HCT116 (cell line): ENCODE data around the gene TENT5A. TPM values are rescaled to one million over a fixed set of nuclear protein-coding genes. Genes with fewer than 3 reads are reported as not detected.

ENCODE experiments used
- ATAC-seq: fragments of 200-7000 bp; cut with Tn5 transposase; 2 replicates; pipeline ENCODE4 v1.9.1; 2020; ENCODE audit warnings: mild to moderate bottlenecking, moderate library complexity
- BruUV-seq: library from RNA; stranded (reverse); fragments of 400-500 nt; replicated peaks from 2 replicates; lab custom pipeline; 2021; lab: Mats Ljungman, UMichigan
- CTCF ChIA-PET: fragments of 300-600 bp; sonication (Branson Sonifier 250); formaldehyde crosslinking; loops from one replicate; lab custom pipeline; 2021; ENCODE audit warnings: antibody characterized with exemption; lab: Charles Lee
- POLR2A ChIA-PET: fragments of 300-600, 350-600 bp; sonication (Branson Sonifier 250); formaldehyde crosslinking; loops from one replicate; lab custom pipeline; 2021; ENCODE audit warnings: antibody characterized with exemption; lab: Charles Lee
- RAD21 ChIA-PET, 2 experiments: fragments of 300-600 bp; sonication (Branson Sonifier 250); formaldehyde crosslinking; loops; one replicate each; lab custom pipeline; 2023; ENCODE audit warnings: low total read pairs in 2 of 2; ENCODE audit not compliant: uncharacterized antibody in 2 of 2, unreplicated experiment in 2 of 2, low non-redundant PET in 1 of 2; lab: Charles Lee
- DNase-seq: peaks from one replicate; pipeline ENCODE4 v3.0.0-alpha.2; 2010; ENCODE audit warnings: low read depth, low spot score
- H2AFZ ChIP-seq: fragments of 200-600 bp; shearing (Covaris generic), sonication (generic); 2 replicates; pipeline ENCODE4 v1.6.1; 2017; ENCODE audit warnings: low read depth, mixed run types, mixed read lengths, antibody characterized with exemption, low read length; ENCODE audit not compliant: poor library complexity, severe bottlenecking
- H3K27ac ChIP-seq: 2 replicates; pipeline ENCODE4 v1.5.1; 2012; ENCODE audit warnings: low read depth, low read length
- H3K27me3 ChIP-seq: fragments of 200-600 bp; sonication (generic); 2 replicates; pipeline ENCODE4 v1.6.1; 2016; ENCODE audit warnings: mixed run types, low read length, mixed read lengths; ENCODE audit not compliant: insufficient read depth
- H3K36me3 ChIP-seq, 2 experiments: fragments of 200-500 bp in 1 of 2; fragments of 200-600 bp in 1 of 2; sonication (Bioruptor generic) in 1 of 2; sonication (generic) in 1 of 2; 2 replicates each; pipeline versions ENCODE4 v1.5.1 to v1.6.1; 2014 to 2016; ENCODE audit warnings: low read length in 2 of 2, inconsistent platforms in 1 of 2, mixed read lengths in 1 of 2, mixed run types in 1 of 2; ENCODE audit not compliant: insufficient read depth in 2 of 2, control insufficient read depth in 1 of 2
- H3K4me1 ChIP-seq, 2 experiments: fragments of 200-600 bp in 1 of 2; sonication (generic) in 1 of 2; 2 replicates each; pipeline versions ENCODE4 v1.5.1 to v1.6.1; 2012 to 2017; ENCODE audit warnings: low read length in 2 of 2, inconsistent platforms in 1 of 2, mild to moderate bottlenecking in 1 of 2, mixed read lengths in 1 of 2, mixed run types in 1 of 2, moderate library complexity in 1 of 2; ENCODE audit not compliant: insufficient read depth in 2 of 2, control insufficient read depth in 1 of 2
- H3K4me2 ChIP-seq: fragments of 200-600 bp; sonication (generic); 2 replicates; pipeline ENCODE4 v1.6.1; 2017; ENCODE audit warnings: mixed run types, low read length, mixed read lengths
- H3K4me3 ChIP-seq, 2 experiments: fragments of 200-600 bp in 1 of 2; sonication (generic) in 1 of 2; replicated peaks in 1 of 2; 2 replicates each; pipeline ENCODE4 v1.5.1; 2011 to 2016; ENCODE audit warnings: low read length in 2 of 2, control low read depth in 1 of 2, low read depth in 1 of 2, mild to moderate bottlenecking in 1 of 2, mixed read lengths in 1 of 2, mixed run types in 1 of 2
- H3K79me2 ChIP-seq: fragments of 200-600 bp; sonication (generic); 2 replicates; pipeline ENCODE4 v1.6.1; 2017; ENCODE audit warnings: mild to moderate bottlenecking, mixed run types, low read length, moderate library complexity, mixed read lengths; ENCODE audit not compliant: insufficient read depth
- H3K9ac ChIP-seq: fragments of 200-600 bp; sonication (generic); 2 replicates; pipeline ENCODE4 v1.6.1; 2016; ENCODE audit warnings: low read length, mixed read lengths
- H3K9me2 ChIP-seq: fragments of 200-600 bp; sonication (generic), shearing (Covaris generic); 2 replicates; pipeline ENCODE4 v1.6.1; 2017; ENCODE audit warnings: mixed run types, mild to moderate bottlenecking, moderate library complexity; ENCODE audit not compliant: insufficient read depth
- H3K9me3 ChIP-seq, 2 experiments: fragments of 200-500 bp in 1 of 2; fragments of 200-600 bp in 1 of 2; sonication (Bioruptor generic) in 1 of 2; sonication (generic) in 1 of 2; 2 replicates each; pipeline ENCODE4 v1.6.1; 2014 to 2017; ENCODE audit warnings: low read length in 2 of 2, mixed read lengths in 2 of 2, inconsistent platforms in 1 of 2, low read depth in 1 of 2, mild to moderate bottlenecking in 1 of 2, mixed run types in 1 of 2, moderate library complexity in 1 of 2; ENCODE audit not compliant: control insufficient read depth in 1 of 2, insufficient read depth in 1 of 2
- H4K20me1 ChIP-seq: fragments of 200-600 bp; sonication (generic), shearing (Covaris generic); 2 replicates; pipeline ENCODE4 v1.6.1; 2017; ENCODE audit warnings: mixed run types, mild to moderate bottlenecking, moderate library complexity; ENCODE audit not compliant: insufficient read depth
- ATF3 ChIP-seq: IDR thresholded peaks from 2 replicates; pipeline ENCODE4 v1.6.1; 2012
- EGR1 ChIP-seq: IDR thresholded peaks from 2 replicates; pipeline ENCODE4 v1.6.1; 2012; ENCODE audit warnings: low read depth
- EZH2 ChIP-seq: fragments of 200-600 bp; sonication (generic); IDR thresholded peaks from 2 replicates; pipeline ENCODE4 v1.6.1; 2017; ENCODE audit warnings: antibody characterized with exemption, mixed run types
- MAX ChIP-seq: IDR thresholded peaks from 2 replicates; pipeline ENCODE4 v1.6.1; 2012
- POLR2A ChIP-seq: IDR thresholded peaks from 2 replicates; pipeline ENCODE4 v1.7.0; 2011; ENCODE audit warnings: borderline replicate concordance; ENCODE audit not compliant: insufficient read depth, insufficient read length; ENCODE audit errors: extremely low read depth
- RAD21 ChIP-seq: IDR thresholded peaks from 2 replicates; pipeline ENCODE4 v1.6.1; 2012; ENCODE audit warnings: low read depth, mild to moderate bottlenecking
- SP1 ChIP-seq: IDR thresholded peaks from 2 replicates; pipeline ENCODE4 v1.6.1; 2012; ENCODE audit warnings: low read depth
- ZNF274 ChIP-seq: fragments of 200-500 bp; sonication (Bioruptor generic); IDR thresholded peaks from 2 replicates; pipeline ENCODE4 v1.6.1; 2014; ENCODE audit warnings: mild to moderate bottlenecking, low read depth, low read length, inconsistent platforms
- intact Hi-C: fragments of 100-400 bp; cut with micrococcal nuclease; formaldehyde crosslinking; loops from 2 replicates; pipeline ENCODE4 v1.10.0; 2022
- total RNA-seq: library from RNA; stranded (reverse); gene quantifications from one replicate; pipeline ENCODE4 v1.2.1, GENCODE V29; 2021; ENCODE audit not compliant: unreplicated experiment
- TF ChIP-seq, protein P1 (sequence below): IDR thresholded peaks from 2 replicates; pipeline ENCODE4 v1.6.1; 2012; ENCODE audit warnings: low read depth

TENT5A gene
- total RNA-seq, 1 experiment from 2014 or later: 11.2 TPM

GRCh38 chr6:81797591-81797990 lies 45.1 kb upstream of the TENT5A start:
- H3K79me2 ChIP-seq: no peaks in the 10 kb centered on the region
- DNase-seq (no peak), ATAC-seq (no peak)
- ChIA-PET POLR2A (no interaction called here), CTCF (no interaction called here), RAD21 (no interaction called here)
- H3K9ac ChIP-seq: no peak overlapping the region
- no peak overlapping the region for H3K4me2 ChIP-seq
- no peaks in the 10 kb centered on the region for H3K9me3 ChIP-seq
- H3K4me1 ChIP-seq: no peaks in the 10 kb centered on the region
- H4K20me1 ChIP-seq: no peaks in the 10 kb centered on the region
- H3K27me3 ChIP-seq: no peaks in the 10 kb centered on the region
- H3K9me2 ChIP-seq: no peaks in the 10 kb centered on the region
- no TSS peak for BruUV-seq
- H3K36me3 ChIP-seq: no peaks in the 10 kb centered on the region
- H3K4me3 ChIP-seq: no peak overlapping the region
- TF ChIP-seq, protein P1, sequence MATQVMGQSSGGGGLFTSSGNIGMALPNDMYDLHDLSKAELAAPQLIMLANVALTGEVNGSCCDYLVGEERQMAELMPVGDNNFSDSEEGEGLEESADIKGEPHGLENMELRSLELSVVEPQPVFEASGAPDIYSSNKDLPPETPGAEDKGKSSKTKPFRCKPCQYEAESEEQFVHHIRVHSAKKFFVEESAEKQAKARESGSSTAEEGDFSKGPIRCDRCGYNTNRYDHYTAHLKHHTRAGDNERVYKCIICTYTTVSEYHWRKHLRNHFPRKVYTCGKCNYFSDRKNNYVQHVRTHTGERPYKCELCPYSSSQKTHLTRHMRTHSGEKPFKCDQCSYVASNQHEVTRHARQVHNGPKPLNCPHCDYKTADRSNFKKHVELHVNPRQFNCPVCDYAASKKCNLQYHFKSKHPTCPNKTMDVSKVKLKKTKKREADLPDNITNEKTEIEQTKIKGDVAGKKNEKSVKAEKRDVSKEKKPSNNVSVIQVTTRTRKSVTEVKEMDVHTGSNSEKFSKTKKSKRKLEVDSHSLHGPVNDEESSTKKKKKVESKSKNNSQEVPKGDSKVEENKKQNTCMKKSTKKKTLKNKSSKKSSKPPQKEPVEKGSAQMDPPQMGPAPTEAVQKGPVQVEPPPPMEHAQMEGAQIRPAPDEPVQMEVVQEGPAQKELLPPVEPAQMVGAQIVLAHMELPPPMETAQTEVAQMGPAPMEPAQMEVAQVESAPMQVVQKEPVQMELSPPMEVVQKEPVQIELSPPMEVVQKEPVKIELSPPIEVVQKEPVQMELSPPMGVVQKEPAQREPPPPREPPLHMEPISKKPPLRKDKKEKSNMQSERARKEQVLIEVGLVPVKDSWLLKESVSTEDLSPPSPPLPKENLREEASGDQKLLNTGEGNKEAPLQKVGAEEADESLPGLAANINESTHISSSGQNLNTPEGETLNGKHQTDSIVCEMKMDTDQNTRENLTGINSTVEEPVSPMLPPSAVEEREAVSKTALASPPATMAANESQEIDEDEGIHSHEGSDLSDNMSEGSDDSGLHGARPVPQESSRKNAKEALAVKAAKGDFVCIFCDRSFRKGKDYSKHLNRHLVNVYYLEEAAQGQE: no peak
- intact Hi-C loops: no loop called here
- H2AFZ ChIP-seq: no peak overlapping the region
- H3K27ac ChIP-seq: no peak overlapping the region

DNA sequence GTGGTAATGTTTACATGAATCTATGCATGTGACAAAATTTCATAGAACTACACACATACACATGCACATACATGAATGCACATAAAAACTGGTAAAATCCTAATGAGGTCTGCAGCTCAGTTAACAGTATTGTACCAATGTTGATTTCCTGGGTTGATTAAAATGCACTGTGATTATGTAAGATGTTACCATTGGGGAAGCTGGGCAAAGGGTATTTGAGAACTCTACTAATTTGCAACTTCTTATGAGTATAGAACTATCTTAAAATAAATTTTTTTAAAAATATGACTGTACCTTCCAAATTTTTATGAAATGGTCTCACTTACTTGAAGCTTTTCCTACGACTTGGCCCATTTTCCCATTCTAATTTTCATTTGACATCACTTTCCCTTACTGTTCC lies 43.4 kb upstream of the TENT5A start:
- no peak overlapping the region for H3K4me2 ChIP-seq
- POLR2A ChIA-PET: no interaction called here
- RAD21 ChIA-PET: no interaction called here

More for the DNA sequence above, 43.4 kb upstream of the TENT5A start:
- Histone ChIP-seq H3K9me3 (no peaks in the 10 kb centered on the region), H4K20me1 (no peaks in the 10 kb centered on the region)
- intact Hi-C loops: no loop called here
- ATAC-seq: no peak
- TF ChIP-seq SP1: no peak
- no peak for TF ChIP-seq RAD21
- no peak for TF ChIP-seq POLR2A
- TF ChIP-seq, protein P1: no peak
- TF ChIP-seq ZNF274: no peak
- TF ChIP-seq EZH2: no peak
- TF ChIP-seq EGR1: no peak
- TF ChIP-seq MAX: no peak
- TF ChIP-seq ATF3: no peak
- TF ChIP-seq, all 23 proteins: peak for 0
- Histone ChIP-seq H3K9ac (no peak overlapping the region), H3K27ac (no peak overlapping the region), H3K79me2 (no peaks in the 10 kb centered on the region), H3K4me3 (no peak overlapping the region), H2AFZ (no peak overlapping the region), H3K27me3 (no peaks in the 10 kb centered on the region), H3K9me2 (no peaks in the 10 kb centered on the region), H3K36me3 (no peaks in the 10 kb centered on the region), H3K4me1 (no peaks in the 10 kb centered on the region)
- CTCF ChIA-PET: no interaction called here
- DNase-seq: no peak
- no TSS peak for BruUV-seq
